GM15510 (cell line): ENCODE data around the gene SLC35B4.

Experiments used
- POLR2A ChIP-seq: IDR thresholded peaks from 3 replicates; pipeline ENCODE4 v1.6.1; 2011; ENCODE audit warnings: borderline replicate concordance; ENCODE audit not compliant: insufficient read length; ENCODE audit errors: extremely low read depth

SLC35B4 gene

GRCh38 chr7:134347567-134347966 is 30.8 kb upstream of the SLC35B4 start:
- no peak for TF ChIP-seq POLR2A

DNA sequence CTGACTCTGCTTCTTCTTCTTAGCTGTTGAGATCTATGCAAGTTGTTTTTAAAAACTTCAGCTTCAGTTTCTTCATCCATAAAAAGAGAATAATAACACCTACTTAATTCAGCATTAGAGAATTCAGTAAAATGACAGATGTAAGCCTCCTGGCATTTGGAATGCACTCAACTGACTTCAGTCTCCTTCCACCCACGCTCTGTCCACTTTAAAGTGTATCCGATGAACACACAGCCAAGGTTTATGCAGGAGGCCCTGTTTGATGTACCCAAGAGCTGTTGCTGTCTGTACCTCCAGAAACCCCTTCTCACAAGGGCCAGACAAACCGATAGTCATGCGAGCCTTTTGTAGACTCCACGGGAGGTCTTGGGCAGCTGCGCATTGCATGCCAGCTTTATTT is 27.1 kb upstream of the SLC35B4 start:
- TF ChIP-seq POLR2A = no peak

GRCh38 chr7:134343136-134343535 is 26.4 kb upstream of the SLC35B4 start:
- TF ChIP-seq POLR2A = no peak

DNA sequence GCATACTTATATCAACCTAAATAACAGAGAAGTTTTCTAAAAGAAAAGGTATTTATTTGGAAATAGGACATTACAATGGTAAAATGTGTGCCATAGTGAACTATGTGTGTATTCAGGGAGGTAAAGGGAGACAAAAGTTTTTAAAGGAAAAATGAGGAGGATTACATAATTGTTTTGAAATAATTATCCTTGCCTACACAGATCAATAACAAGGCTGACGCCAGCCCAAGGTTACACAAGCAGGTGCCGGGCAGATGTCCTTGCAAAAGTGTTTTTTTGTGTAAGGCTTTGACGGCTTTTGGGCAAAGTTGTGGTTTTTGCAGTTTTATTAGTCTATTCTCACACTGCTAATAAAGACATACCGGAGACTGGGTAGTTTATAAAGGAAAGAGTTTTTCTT is 22.7 kb upstream of the SLC35B4 start:
- no peak for TF ChIP-seq POLR2A

DNA sequence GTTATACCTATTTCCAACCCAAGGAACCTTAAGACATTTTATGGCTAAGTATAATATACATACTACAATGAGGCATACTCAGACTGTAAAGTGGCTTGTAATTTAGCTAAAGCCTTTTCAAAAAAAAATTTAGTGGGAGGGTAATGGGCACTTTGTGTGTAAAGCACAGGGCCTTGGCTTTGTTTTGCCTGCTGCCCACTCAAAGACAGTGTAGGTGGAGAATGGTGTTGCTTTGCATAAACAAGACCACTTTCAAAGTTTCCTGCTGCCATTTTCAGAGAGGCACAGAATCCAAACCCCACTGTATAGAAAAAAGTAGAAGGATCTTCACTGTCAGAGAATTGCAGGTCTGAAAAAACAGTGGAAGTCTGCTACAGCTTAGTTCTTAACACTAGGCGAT is 21.2 kb upstream of the SLC35B4 start:
- no peak for TF ChIP-seq POLR2A

- no peak for TF ChIP-seq POLR2A
Measured at GRCh38 chr7:134334408-134334807, 17.7 kb upstream of the SLC35B4 start.

- no peak for TF ChIP-seq POLR2A
Measured at GRCh38 chr7:134333943-134334342, 17.2 kb upstream of the SLC35B4 start.

DNA sequence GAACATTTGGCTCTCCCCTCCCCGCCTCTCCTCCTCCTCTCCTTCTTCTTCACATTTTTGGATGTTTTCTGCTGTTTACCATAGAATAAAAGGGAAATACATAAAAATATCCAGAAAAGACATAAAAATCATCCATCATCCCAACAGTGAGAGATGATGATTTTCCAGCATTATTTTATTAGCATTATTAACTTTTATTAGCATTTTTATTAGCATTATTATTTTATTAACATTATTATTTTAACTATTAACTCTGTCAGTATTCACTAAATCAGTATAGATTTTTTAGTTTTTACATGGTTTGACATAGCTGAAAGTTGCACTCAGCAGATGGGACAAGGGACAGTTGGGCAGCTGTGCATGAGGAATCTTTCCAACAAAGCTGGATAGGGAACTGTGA is 16.2 kb upstream of the SLC35B4 start:
- no peak for TF ChIP-seq POLR2A

DNA sequence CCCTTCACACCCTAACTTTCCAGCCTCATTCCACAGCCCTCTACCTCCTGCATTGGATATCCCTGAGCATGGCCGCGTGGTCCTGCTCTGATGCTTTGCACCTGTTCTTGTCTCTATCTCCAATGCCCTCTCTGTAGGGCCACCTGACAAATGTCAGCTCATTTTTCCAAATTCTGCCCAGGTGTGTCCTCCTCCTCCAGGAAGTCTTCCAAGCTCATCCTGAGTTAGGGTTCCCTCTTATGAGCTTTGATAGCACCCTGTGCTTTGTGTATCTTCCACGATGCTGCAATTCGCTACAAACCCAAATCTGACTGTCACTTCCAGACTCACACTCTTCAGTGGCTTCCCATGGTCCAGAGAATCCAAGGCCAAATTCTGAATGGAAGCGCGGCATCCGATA is 14.7 kb upstream of the SLC35B4 start:
- no peak for TF ChIP-seq POLR2A

DNA sequence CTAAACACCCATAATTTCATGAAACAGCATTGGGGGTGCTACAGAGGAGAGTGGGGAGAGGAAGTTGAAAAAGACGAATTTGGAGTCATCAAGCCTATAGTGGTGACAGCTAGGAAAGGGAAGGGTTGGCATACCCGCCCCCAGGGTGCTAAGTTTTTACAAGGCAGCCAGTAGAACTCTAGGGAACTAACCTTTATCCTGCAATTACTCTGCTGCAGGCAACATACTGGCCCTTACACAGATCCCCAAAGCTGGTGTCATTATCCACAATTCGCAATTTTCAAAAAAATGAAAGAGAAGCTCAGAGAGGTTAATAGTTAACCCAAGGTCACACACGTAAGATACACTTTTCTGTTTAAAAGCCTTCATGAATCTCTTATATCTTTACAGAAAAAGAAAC is 14.2 kb upstream of the SLC35B4 start:
- no peak for TF ChIP-seq POLR2A

- no peak for TF ChIP-seq POLR2A
Measured at GRCh38 chr7:134329614-134330346, 13.1 kb upstream of the SLC35B4 start.

DNA sequence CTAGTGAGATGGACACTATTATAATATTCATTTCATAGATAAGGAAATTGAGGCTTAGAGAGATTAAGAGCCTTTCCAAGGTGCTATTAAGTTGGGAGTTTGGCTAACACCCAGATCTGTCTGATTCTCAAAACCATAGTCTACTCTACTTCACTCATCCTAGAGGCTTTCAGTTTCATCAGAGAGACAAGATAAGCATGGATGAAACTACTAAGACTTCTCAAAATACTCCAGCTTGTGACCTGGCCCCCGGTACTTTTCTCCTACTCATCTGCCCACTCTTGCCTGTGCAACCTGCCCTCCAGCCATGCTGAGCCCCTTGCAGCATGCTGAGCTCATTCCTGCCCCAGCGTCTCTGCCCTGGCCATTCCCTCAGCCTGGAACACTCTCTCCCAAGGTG is 12.2 kb upstream of the SLC35B4 start:
- TF ChIP-seq POLR2A = no peak

DNA sequence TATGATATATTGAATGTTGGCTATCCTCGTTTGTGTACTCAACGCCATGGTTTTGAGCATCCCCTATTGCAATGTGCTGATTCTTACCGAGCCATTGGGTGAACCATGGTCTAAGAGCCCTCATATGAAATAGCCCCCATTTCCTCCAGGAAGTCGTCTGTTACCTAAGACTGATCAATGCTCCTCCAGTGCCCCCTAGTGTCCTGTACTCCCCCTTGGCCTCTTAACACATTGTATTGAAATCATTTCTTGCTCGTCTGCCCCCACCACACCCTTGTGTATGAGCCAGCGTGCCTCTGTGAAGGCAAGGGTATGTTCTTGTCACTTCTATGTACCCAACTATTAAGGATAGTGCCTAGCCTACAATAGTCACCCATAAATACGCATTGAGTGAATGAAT is 11.2 kb upstream of the SLC35B4 start:
- no peak for TF ChIP-seq POLR2A

GRCh38 chr7:134324107-134324506 is 7.4 kb upstream of the SLC35B4 start:
- TF ChIP-seq POLR2A = no peak

GRCh38 chr7:134320201-134320600 is 3.5 kb upstream of the SLC35B4 start:
- TF ChIP-seq POLR2A = no peak

- no peak for TF ChIP-seq POLR2A
Measured at GRCh38 chr7:134318443-134318842, 1.7 kb upstream of the SLC35B4 start.

GRCh38 chr7:134317434-134317833 is 704 bp upstream of the SLC35B4 start:
- TF ChIP-seq POLR2A = no peak

DNA sequence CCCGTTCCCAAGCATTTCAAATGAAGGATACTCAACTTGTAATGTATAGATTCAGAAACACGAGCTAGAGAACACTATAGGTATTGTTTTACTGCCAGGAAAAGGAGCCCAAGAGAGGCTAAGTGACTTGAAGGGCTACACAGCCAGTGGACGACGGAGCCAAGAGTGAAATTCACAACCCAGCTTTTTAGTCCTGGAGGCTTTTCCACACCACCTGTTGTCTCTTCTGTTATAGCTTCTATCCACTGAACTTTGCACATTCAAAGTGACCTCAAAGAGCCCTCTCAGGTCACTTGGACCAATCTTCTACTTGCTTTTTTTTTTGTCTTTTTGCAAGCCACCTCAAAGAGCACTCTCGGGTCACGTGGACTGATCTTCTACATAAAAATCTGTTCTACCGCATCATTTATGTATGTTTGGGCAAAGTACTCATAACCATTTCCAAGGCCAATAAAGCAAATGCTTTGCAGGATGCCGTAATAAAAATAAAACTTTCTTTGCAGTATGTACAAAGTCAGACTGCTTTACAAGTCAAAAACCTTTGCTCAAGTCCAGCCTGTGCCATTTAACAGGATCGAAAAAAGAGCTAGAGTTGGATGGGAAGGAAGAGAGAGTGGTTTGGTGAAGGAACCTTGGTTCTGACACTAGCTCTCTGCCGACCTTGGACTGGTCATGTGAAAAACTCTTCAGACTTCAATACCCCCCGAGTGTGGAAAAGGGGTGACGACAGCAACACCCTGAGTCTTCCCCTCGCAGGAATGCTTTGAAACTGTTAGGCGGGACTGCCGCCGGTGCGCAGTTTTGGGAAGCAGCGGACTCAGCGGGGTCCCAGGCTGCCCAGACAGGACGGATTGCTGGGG is 821 bp downstream of the SLC35B4 start:
- TF ChIP-seq POLR2A = no peak
